Peyer's patch (tissue), 4 donors: ENCODE measurements around the gene PTCD2. TPM values are rescaled to one million over a fixed set of nuclear protein-coding genes. Genes with fewer than 3 reads are reported as not detected.

Experiments
- DNase-seq, 3 donors: peaks; one replicate each; pipeline ENCODE4 v3.0.0-alpha.2; 2017 to 2019
- H3K27ac ChIP-seq, 4 donors: fragments of 200-600 bp; sonication (generic); one replicate each; pipeline ENCODE4 v1.5.1; 2016 to 2019
- H3K27me3 ChIP-seq, 2 donors: fragments of 200-600 bp; sonication (generic); one replicate each; pipeline ENCODE4 v1.5.1; 2019
- H3K36me3 ChIP-seq, 3 donors: fragments of 200-600 bp; sonication (generic); one replicate each; pipeline ENCODE4 v1.5.1; 2016 to 2019
- H3K4me1 ChIP-seq, 4 donors: fragments of 200-600 bp; sonication (generic); one replicate each; pipeline ENCODE4 v1.5.1; 2016 to 2019
- H3K4me3 ChIP-seq, 4 donors: fragments of 200-600 bp; sonication (generic); 1 replicate in 3 of 4; 2 replicates in 1 of 4; pipeline ENCODE4 v1.5.1; 2016 to 2019; ENCODE audit warnings: mild to moderate bottlenecking in 1 of 4
- H3K9me3 ChIP-seq, 4 donors: fragments of 200-600 bp; sonication (generic); one replicate each; pipeline ENCODE4 v1.5.1; 2016 to 2019; ENCODE audit warnings: mild to moderate bottlenecking in 1 of 4
- POLR2A ChIP-seq, 2 donors: fragments of 450-650 bp; IDR thresholded peaks; one replicate each; pipeline ENCODE4 v1.5.1; 2017; ENCODE audit warnings: antibody characterized with exemption in 2 of 2, mild to moderate bottlenecking in 2 of 2, moderate library complexity in 2 of 2
- total RNA-seq, 4 donors: library from RNA; depleted of rRNA; stranded (reverse); fragments of >200 nt; gene quantifications; one replicate each; pipeline ENCODE4 v1.1.0, GENCODE V29; 2016
- TF ChIP-seq, protein P1 (sequence below), 6 experiments: fragments of 450-650 bp in 4 of 6; fragments of 200-600 bp in 2 of 6; sonication (generic) in 1 of 6; IDR thresholded peaks; one replicate each; pipeline ENCODE4 v1.5.1; 2017 to 2019; ENCODE audit warnings: antibody characterized with exemption in 6 of 6, mild to moderate bottlenecking in 3 of 6, moderate library complexity in 1 of 6

The PTCD2 gene
- total RNA-seq, 4 donors from 2014 or later = 4.0 to 13.2 (median 8.7) TPM

DNA sequence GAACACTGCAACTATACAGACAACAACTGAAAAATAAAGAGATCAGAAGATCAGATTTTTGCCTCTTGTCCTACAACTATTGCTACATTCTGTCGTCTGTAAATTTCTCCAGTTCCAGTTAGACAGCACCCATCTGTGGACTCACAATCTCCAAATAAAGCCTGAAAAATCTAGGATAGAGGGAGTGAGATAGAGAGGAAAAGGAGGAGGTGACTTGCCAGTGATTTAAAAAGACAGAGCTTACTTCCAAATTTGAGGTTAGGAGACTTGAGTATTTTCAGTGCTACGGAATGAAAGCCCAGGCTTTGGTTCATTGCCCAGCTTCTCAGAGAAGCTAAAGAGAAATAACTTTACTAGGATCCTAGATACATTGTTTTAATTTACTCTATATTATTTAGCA is 63.6 kb downstream of the PTCD2 start:
- TF ChIP-seq, protein P1, sequence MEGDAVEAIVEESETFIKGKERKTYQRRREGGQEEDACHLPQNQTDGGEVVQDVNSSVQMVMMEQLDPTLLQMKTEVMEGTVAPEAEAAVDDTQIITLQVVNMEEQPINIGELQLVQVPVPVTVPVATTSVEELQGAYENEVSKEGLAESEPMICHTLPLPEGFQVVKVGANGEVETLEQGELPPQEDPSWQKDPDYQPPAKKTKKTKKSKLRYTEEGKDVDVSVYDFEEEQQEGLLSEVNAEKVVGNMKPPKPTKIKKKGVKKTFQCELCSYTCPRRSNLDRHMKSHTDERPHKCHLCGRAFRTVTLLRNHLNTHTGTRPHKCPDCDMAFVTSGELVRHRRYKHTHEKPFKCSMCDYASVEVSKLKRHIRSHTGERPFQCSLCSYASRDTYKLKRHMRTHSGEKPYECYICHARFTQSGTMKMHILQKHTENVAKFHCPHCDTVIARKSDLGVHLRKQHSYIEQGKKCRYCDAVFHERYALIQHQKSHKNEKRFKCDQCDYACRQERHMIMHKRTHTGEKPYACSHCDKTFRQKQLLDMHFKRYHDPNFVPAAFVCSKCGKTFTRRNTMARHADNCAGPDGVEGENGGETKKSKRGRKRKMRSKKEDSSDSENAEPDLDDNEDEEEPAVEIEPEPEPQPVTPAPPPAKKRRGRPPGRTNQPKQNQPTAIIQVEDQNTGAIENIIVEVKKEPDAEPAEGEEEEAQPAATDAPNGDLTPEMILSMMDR (IDR thresholded peaks at IDR 0.05) = no peak
- no peak for TF ChIP-seq POLR2A (IDR thresholded peaks at IDR 0.05)
- Histone ChIP-seq H3K4me1 (no peaks in the 10 kb centered on the region), H3K36me3 (no peaks in the 10 kb centered on the region), H3K9me3 (no peaks in the 10 kb centered on the region), H3K4me3 (no peak overlapping the region), H3K27ac (no peak overlapping the region), H3K27me3 (no peaks in the 10 kb centered on the region)
- DNase-seq = no peak

DNA sequence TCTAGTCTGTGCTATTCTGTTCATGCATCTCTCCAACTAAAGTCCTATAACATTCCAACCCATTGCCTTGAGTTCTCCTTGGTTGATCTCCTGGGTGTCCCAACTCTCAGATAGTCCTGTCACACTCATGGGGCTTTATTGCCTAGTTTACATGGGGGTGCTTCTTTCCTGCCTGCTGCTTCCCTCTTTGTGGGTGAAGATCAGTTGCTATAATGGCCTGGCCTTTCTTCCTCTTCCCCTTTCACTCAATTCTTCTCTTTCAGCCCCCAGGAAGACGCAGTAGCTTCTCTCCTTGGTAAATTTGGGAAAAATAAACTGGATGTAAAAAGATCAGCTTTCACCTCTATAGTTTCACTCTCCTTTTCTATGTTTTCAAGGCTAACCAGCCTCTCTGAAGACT is 66.5 kb downstream of the PTCD2 start:
- DNase-seq = no peak
- Histone ChIP-seq H3K4me3 (no peak overlapping the region), H3K27me3 (no peaks in the 10 kb centered on the region), H3K9me3 (no peaks in the 10 kb centered on the region), H3K36me3 (no peaks in the 10 kb centered on the region), H3K27ac (no peak overlapping the region), H3K4me1 (no peaks in the 10 kb centered on the region)
- TF ChIP-seq POLR2A (IDR thresholded peaks at IDR 0.05) = no peak
- TF ChIP-seq, protein P1 (IDR thresholded peaks at IDR 0.05) = no peak

DNA sequence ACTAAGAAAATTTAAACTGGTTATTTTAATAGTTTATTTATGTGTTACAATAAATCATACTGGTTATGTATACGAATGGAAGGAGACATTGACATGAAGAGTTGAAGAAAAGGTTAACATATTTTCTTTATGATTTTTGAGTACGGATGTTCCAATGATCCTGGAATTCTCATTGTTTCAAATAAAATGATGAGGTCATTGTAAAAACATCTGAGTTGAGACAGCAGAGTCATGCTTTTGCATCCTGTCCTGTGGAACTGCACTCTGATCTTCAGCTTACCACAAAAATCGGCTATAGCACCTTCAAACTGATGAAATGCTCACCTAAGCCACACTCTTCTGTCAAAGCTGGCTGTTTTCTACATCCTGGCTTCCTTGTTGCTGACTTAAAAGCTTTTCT is 67.8 kb downstream of the PTCD2 start:
- Histone ChIP-seq H3K27ac (no peak overlapping the region), H3K9me3 (no peaks in the 10 kb centered on the region), H3K27me3 (no peaks in the 10 kb centered on the region), H3K4me3 (no peak overlapping the region), H3K4me1 (no peaks in the 10 kb centered on the region), H3K36me3 (no peaks in the 10 kb centered on the region)
- DNase-seq = no peak
- TF ChIP-seq POLR2A (IDR thresholded peaks at IDR 0.05) = no peak
- TF ChIP-seq, protein P1 (IDR thresholded peaks at IDR 0.05) = no peak

DNA sequence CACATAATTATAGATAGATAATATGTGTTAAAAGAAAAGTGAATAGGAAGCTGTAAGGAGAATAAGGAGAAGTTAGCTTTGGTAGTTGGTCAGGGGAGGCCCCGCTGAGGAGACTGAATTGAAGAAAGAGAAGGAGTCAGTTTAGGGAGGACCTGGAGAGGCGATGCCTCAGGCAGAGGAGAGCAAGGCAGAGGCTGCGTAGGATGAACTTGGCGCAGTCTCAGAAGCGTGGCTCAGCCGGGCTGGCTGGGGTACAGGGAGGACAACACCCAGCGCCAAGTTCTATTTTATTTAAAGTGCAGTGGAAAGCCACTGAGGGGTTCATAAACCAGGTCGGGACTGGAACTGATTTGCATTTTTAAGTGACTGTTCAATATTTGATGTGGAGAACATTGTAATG is 68.5 kb downstream of the PTCD2 start:
- H3K27ac ChIP-seq = no peak overlapping the region
- TF ChIP-seq POLR2A (IDR thresholded peaks at IDR 0.05) = no peak
- TF ChIP-seq, protein P1 (IDR thresholded peaks at IDR 0.05) = no peak
- H3K27me3 ChIP-seq = no peaks in the 10 kb centered on the region
- H3K36me3 ChIP-seq = no peaks in the 10 kb centered on the region
- H3K4me3 ChIP-seq = no peak overlapping the region
- H3K9me3 ChIP-seq = no peaks in the 10 kb centered on the region
- DNase-seq = no peak
- H3K4me1 ChIP-seq = no peaks in the 10 kb centered on the region

DNA sequence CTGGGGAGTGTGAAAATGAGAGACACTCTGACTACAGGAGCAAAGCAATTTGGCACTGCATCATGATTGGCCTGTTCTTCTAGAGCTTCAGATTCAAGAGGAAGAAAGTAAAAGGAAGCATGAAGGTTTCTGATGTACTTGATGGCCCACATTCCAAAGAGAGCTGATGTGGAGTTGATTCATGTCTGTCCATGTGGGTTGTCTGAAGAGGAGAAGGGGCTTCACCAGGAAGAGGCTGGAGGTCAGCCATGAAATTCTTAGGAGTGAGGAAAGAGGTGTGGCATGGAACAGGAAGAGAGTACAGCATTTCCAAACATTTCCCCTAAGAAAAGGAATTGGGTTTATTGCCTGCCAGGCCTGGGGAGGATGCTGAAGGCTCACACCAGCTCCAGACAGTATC is 70.7 kb downstream of the PTCD2 start:
- H3K4me1 ChIP-seq = no peaks in the 10 kb centered on the region
- H3K27ac ChIP-seq = no peak overlapping the region

More for the DNA sequence above, 70.7 kb downstream of the PTCD2 start:
- Histone ChIP-seq H3K36me3 (no peaks in the 10 kb centered on the region), H3K9me3 (no peaks in the 10 kb centered on the region), H3K4me3 (no peak overlapping the region), H3K27me3 (no peaks in the 10 kb centered on the region)
- DNase-seq = no peak
- TF ChIP-seq, protein P1 (IDR thresholded peaks at IDR 0.05) = no peak
- TF ChIP-seq POLR2A (IDR thresholded peaks at IDR 0.05) = no peak
